Mammary epithelial cell (primary cell): ENCODE results near the gene CD68.

Experiments
- CTCF ChIP-seq, 2 donors: IDR thresholded peaks in 1 of 2; conservative IDR thresholded peaks in 1 of 2; 2 replicates each; pipeline ENCODE4 v1.5.1; 2011 to 2012; ENCODE audit warnings: inconsistent platforms in 2 of 2, low read length in 2 of 2, mild to moderate bottlenecking in 2 of 2, control low read depth in 1 of 2, low read depth in 1 of 2; ENCODE audit not compliant: insufficient read depth in 1 of 2; ENCODE audit errors: extremely low read depth in 1 of 2
- EZH2 ChIP-seq: IDR thresholded peaks from 2 replicates; pipeline ENCODE4 v1.6.1; 2012; ENCODE audit warnings: low read length, inconsistent platforms, borderline replicate concordance

- TF ChIP-seq CTCF (conservative IDR thresholded peaks at IDR 0.05 in 1 of 2, IDR thresholded peaks at IDR 0.05 in 1 of 2; ENCODE audit: extremely low read depth in 1 of 2, insufficient read depth in 1 of 2, low read depth in 1 of 2, low read length in 2 of 2): peak; percentile 86 to 88
- no peak for TF ChIP-seq EZH2
Measured at GRCh38 chr17:7560172-7561027, 19.0 kb upstream of the CD68 start.
